HUDEP-2 (cell line): ENCODE data around the gene RBM4B.

ENCODE experiments used
- DNase-seq, 76 experiments: peaks; one replicate each; lab custom pipeline; 2025; ENCODE audit not compliant: unreplicated experiment in 76 of 76; lab: John Stamatoyannopoulos, UW

Gene RBM4B

DNA sequence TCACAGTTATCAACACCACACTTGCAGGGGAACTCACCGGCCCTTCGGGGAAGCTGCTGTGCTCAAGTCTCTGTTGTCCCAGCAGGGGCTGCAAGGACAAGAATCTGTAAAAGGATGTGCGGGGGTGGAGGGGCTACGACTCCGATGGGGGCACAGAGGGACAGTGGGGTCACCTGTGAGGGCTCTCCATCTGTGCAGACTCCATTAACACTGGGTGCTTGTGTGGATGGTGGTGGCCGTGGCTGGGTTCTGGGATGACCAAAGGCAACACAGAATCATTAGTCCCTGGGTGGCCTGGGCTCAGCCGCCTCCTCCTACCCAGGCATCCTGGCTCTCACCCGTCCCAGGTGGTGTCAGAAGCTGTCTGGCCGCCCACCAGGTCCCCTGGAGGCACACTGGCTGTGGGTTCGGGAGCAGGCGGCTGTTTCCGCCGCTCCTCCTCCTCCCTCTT lies 10.2 kb upstream of the RBM4B start:
- no peak for DNase-seq

- DNase-seq, result no peak
Observed at GRCh38 chr11:66686801-66687750, 9.4 kb upstream of the RBM4B start.

- DNase-seq, result no peak
Observed at GRCh38 chr11:66686100-66686785, 8.6 kb upstream of the RBM4B start.

DNA sequence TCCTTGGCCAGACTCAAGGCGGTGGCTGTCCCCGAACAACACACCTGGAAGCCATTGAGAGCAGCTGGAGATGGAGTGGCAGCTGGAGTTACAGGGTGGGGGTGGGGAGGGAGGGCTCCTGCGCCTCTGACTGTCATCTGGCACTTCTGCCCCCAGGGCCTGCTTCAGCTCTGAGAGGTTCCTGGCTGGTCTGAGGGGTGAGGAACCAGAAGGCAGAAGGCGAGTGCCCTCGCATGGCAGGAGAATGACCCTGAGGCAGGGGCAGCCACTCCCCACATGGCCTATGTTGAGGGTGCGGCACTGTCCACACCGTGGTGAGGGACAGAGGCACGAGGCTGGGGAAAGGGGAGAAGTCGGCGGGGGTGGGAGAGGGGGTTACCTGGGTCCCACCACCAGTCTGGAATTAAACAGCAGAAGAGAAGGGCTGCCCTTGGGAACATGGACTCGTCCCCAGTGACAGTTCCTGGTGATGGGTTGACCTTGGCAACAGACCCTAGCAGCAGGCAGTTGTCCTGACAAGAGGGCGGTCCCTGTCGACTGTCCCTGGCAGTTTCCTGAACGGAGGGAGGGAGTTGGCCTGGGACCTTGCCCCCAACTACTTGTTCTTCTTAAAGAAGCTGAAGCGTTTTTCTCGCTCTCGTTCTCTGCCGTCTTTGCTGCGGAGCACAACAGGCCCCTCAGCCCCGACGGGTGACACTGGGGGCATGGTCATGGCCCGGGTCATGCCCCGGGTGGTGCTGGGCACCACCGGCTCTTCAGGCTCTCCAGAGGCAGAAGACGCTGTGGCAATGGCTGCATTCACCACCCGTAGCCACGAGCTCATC lies 7.8 kb upstream of the RBM4B start:
- DNase-seq, result no peak

DNA sequence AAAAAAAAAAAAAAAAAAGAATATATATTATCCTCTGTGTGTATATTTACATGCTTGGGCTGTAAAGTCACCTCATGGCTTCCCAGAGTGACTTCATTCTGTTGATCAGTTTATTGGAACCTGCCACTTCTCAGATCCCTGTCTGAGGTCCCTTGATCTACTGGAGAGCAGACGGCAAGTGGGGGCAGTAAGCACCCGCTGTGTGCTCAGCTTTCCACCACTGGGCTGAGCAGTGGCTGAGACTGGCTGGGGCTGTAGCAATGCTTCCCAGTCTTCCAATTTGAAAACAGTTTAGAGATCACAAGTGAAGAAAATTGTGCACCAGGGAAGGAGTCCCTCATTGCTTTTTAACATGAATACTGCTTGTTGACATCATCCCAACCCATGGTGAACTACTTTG lies 6.9 kb upstream of the RBM4B start:
- no peak for DNase-seq

GRCh38 chr11:66683877-66684276 lies 6.2 kb upstream of the RBM4B start:
- no peak for DNase-seq

- no peak for DNase-seq
Observed at GRCh38 chr11:66680966-66681645, 3.4 kb upstream of the RBM4B start.

DNA sequence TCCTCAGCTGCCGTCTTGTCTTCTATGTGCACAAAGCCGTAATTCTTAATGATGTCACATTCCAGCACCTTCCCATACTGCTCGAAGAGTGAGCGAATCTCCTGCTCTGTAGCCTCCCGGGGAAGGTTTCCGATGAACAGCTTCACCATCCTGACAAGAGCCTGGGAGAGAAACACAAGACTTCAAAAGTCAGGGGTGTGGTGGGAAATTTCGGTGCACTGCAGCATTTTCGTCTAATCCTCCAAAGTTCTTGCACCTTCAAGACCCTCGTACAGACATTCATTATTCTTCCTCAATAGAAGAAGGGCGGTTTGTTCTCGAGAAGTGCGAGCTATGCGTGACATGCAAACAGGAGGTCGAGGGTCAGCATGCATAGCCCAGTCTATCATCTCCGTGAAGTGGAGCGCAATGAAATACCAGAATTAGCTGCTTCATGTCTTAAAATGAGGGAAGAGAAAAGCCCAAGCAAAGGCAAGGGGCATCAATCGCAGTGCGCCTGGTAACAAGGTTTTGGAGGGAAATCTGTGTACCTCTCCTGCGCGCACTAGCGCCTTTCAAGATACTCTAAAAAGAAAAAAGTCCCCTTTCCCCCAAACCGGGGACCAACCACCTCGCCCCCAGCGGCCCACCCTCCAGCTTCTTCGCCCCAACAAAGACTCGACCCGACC lies 622 bp downstream of the RBM4B start:
- DNase-seq, result no peak

- DNase-seq, result no peak
Observed at GRCh38 chr11:66676282-66676919, 1.3 kb downstream of the RBM4B start.

- DNase-seq, result no peak
Observed at GRCh38 chr11:66674964-66675602, 2.6 kb downstream of the RBM4B start.

- no peak for DNase-seq
Observed at GRCh38 chr11:66670816-66671215, 6.9 kb downstream of the RBM4B start.

GRCh38 chr11:66665369-66665768 lies 12.3 kb downstream of the RBM4B start:
- no peak for DNase-seq

- DNase-seq, result no peak
Observed at GRCh38 chr11:66663741-66664296, 13.9 kb downstream of the RBM4B start.

DNA sequence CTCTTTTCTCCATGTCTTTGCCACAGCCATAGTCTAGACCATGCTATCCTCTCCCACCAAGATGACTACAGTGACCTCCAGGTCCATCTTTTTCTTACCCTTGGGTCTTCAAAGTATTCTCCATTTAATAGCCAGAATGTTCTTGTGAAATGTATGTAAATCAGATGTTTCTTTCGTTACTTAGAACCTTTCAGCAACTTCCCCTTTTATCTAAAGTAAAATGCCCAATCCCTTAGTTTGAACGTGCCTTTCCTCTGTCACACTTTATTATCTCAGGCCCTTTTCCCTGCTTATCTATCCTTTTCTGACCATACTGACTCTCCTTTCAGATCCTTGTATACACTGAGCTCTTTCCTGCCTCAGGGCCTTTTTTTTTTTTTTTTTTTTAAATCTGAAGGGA lies 17.9 kb downstream of the RBM4B start:
- peak in 2 of 76 experiments; percentile 19 to 28 for DNase-seq

DNA sequence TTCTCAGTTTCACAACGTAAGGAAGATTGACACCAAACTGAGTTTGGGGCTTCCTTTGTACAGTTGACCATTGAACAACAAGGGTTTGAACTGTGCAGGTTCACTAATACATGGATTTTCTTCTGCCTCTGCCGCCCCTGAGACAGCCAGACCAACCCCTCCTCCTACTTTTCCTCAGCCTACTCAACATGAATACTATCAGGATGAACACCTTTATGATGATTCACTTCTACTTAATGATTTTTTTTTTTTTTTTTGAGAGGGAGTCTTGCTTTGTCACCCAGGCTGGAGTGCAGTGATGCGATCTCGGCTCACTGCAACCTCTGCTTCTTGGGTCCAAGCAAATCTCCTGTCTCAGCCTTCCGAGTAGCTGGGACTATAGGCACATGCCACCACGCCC lies 24.6 kb downstream of the RBM4B start:
- no peak for DNase-seq

GRCh38 chr11:66652651-66653050 lies 25.0 kb downstream of the RBM4B start:
- DNase-seq, result no peak

GRCh38 chr11:66651016-66651415 lies 26.7 kb downstream of the RBM4B start:
- DNase-seq, result no peak

- DNase-seq, result no peak
Observed at GRCh38 chr11:66649903-66650302, 27.8 kb downstream of the RBM4B start.

- no peak for DNase-seq
Observed at GRCh38 chr11:66646828-66647227, 30.9 kb downstream of the RBM4B start.
